ELR (cell line): ENCODE results near the gene IRF2BPL.

Experiments used
- DNase-seq: peaks from one replicate; pipeline ENCODE4 v3.0.0-alpha.2; 2015; ENCODE audit warnings: low read depth

IRF2BPL gene

DNA sequence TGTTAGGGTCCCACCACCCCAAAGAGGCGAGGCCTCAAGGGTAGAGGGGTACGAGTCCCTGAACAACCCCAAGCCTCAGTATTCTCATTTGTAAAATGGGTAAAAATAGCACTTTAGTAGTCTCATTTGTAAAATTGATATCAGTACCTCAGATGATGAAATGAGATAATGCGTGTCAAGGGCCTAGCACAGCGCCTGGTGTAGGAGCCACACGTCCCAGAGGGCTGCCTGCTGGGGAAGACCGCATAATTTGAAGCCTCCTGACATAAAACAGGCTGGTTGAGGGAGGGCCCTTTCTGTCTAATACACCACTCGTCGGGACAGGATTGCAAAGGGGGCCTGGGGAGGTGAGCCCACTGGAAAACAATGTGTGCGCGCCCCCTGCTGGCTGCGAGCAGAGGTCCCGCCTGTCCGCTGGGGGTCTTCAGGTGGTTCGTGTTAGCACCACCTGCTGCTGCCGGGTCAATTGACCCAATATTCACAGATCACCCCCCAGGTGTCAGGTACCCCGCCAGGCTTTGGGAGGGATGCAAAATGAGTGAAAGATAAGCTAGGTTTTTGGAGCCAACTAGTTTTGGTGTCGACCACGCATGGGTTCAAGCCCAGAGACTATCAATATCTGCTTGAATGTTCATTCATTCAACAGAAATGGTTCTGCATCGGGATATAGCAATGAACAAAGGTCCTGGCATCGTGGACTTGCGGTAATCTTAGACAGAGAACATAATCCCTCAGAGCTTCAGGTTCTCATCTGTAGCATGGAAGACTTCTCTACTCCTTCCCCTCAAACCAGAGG lies 24.7 kb upstream of the IRF2BPL start:
- DNase-seq: peak; percentile 77

DNA sequence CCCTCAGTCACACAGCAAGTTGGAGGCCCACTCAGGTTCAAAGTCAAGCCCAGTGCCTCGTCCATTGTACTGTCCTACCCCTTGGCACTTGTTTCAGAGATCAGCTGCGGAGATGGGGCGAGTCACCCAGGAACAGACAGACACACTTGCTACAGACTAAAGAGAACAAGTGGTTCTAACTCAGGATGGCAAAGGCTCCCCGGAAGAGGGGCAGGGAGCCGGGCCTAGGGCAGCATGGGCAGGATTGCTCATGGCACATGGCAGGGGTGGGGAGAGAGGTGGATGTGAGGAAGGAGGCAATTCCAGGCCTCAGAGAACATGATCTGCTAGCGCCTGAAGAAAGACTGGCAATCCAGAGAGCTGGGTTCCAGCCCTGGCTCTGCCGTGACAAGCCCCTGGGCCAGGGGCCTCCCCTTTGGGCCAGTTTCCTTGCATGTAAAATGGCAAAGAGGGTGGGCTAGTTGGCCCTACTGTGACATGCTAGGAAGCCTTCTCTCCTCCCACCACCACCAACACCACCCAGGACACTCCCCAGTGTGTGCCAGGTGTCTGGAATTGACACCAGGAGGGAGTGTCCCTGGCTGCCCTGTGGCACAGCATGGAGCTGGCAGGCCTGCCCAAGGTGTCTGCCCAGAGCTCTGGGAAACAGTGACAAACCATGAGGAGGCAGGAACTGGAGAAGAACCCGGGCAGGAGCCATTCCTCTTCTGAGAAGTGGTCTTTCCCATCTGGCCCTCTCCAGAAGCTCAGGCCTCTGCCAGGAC lies 24.0 kb upstream of the IRF2BPL start:
- DNase-seq: no peak

DNA sequence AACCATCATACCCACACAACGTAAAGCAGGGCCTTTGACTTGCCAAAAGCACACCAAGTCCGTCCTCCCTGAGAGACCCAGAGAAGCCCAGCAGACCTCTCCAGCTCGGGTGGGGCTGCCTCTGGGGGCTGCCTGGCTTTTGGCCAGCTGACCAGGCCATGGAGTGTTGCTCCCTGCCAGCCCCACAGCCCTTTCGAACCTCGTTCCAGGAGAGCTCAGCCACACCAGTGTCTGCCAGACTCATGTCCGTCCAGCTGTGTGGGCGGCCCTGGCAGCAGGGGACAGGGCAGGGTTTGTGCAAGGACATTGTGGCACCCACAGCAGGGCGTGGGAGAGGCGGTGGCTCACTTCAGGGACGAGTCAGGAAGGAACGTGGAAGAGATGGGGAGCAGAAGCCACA lies 22.6 kb upstream of the IRF2BPL start:
- no peak for DNase-seq

DNA sequence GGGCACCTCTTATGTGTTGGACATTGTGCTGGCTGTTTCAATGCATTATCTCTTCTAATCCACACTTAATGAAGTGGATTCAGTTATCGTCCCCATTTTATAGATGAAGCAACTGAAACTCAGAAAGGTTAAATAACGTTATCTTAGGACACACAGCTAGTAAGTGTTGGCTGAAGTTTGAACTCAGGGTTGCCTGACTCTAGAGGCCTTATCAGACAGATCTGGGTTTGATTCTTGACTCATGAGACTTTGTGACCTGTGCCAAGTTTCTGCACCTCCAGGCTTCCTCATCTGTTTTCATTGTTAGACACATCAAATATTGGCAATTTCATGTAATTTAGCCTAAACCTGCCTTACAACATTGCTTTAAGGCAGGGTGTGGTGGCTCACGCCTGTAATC lies 18.2 kb upstream of the IRF2BPL start:
- DNase-seq: peak; percentile 57

DNA sequence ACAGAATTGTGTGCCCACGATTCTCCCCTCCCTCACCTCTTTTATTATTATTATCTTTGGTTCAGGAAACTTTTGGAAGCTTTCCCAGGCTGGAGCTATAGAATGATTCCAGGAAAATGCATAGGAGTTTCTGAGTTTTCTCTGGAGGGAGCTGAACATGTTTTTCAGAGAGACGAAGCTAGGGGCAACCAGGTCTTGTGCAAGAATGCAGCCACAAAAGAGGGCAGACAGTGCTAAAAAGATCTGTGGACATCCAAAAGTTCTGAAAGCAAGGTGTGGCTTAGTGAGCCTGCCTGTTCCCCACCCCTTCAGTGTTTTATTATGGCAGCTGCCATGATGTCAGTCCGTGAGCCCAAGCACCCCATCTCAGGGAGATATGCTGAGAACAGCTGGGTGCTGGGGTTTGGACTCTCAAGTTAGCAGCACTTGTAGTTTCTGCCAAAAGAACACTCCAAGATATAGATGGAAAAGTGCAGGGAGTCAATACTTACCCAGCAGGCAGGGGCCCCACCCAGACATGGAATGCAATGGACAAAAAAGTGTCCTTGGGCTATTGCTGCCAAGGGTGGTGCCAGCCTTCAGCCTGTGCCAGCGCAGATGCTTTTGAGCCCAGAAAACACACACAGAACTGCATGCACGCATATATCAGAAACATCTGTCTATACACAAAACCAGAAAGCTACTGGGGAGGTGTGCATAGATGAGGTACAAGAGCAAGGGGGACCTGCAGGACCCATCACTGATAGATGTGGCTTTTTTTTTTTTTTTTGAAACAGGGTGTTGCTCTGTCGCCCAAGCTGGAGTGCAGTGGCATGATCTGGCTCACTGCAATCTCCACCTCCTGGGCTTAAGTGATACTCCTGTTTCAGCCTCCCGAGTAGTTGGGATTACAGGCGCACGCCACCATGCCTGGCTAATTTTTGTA lies 17.0 kb upstream of the IRF2BPL start:
- no peak for DNase-seq

DNA sequence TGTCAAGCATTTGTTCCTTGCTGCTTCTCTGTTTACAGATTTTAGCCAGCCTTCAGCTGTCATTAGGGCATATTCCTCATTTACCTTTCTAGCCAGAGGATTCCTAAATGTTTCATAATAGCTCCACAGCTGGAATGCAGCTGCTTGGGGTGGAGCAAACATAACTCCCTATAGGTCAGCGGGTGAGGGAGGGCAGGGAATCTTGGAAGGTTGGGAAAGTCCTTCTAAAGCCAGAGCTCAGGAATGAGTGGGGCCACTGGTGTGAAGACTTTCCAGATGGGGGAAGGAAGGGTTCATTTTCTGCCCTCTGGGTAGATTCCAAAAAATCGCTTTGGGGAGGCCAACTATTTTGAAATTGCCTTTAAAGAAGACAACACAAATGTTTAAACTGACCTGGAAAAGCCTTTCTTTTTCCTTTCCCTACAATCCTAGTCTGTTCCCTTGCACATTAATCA lies 16.3 kb upstream of the IRF2BPL start:
- DNase-seq: no peak

DNA sequence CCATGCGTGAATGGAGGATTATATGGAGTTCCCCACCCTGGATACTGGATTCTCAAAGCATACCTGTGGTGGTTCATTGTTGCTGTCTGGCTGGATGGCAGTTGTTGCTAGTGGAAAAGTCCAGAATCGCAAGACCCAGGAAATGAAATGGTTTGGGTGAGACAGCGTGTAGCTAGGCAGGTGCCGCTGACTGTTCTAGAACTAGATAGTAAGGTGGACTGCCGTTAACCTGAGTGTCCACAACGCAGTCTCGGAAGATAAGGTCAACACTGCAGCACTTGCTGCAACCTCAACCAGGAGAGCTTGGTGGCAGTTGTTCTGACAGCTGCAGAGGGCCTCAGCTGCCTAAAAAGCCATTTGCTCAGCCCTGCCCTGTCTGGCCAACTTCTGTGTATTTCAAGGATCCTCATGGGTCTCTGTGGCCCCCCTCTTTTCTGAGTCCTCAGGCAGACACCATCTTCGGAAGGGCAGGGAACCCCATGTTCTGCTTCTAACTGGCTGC lies 15.5 kb upstream of the IRF2BPL start:
- DNase-seq: no peak

DNA sequence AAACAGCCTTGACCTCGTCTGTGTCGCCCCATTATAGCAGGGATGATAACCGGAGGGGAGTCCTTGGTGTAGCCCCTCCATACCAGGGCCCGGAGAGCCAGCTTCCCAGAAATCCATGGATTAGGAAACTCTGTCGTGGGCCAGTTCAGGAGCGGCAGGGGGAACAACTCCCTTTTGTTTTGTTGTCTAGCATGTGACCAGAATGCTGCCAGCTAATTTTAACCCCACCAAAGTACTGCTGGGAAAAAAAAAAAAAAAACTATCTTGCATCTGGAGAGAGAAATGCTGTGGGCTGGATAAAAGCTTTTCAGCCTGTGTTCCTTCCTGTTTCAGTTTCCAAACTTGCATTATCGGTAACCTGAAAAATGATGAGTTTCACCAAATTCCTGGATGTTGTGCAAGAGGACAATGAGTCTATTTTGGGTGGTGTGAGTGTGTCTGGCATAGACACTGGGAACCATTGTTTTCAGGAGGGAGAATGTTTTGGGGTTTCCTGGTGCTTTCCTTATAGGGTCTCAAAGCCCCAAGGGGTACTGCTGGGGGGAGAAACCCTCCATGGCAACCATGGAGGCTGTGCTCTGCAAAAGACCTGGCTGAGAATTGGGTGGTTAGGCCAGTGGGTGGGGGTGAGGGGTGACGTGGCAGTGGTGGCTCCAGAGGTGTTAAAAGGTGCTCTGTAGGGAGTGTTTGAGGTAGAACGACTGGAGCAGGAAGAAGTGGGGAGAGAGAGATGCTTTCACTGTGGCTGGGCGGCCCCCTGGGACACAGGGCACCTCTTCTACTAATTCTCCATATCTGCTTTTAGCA lies 14.9 kb upstream of the IRF2BPL start:
- DNase-seq: peak; percentile 85

DNA sequence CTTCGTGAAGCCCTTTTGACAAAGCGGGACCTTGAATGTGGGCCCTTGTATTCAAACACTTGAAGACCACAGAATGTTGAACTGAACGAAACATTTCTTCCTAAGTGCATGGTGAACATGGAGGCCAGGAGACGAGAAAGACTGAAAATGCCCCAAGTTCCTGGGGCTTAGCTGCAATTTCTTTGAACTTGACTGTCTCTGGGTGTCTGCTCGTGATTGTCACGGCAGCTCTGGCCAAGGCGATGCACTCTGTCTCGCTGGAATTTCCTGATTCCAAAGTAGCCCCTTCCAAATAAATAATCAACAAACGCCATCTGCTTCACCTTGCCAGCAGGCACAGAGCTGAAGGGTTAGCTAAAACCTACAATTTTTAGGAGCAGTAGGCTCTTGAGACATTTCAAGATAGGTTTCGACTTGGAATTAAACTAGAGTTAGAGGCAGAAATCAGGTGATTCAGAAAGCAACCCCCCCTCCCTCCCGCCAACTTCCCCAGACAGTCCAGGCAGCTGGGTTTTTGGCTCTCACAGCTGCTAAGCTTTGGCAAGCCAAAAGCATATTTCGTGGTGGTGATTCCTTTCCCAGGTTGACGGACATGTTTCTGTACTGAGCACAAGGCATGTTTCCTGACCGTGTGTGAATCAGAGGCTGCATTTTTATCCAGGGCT lies 13.5 kb upstream of the IRF2BPL start:
- peak; percentile 67 for DNase-seq

DNA sequence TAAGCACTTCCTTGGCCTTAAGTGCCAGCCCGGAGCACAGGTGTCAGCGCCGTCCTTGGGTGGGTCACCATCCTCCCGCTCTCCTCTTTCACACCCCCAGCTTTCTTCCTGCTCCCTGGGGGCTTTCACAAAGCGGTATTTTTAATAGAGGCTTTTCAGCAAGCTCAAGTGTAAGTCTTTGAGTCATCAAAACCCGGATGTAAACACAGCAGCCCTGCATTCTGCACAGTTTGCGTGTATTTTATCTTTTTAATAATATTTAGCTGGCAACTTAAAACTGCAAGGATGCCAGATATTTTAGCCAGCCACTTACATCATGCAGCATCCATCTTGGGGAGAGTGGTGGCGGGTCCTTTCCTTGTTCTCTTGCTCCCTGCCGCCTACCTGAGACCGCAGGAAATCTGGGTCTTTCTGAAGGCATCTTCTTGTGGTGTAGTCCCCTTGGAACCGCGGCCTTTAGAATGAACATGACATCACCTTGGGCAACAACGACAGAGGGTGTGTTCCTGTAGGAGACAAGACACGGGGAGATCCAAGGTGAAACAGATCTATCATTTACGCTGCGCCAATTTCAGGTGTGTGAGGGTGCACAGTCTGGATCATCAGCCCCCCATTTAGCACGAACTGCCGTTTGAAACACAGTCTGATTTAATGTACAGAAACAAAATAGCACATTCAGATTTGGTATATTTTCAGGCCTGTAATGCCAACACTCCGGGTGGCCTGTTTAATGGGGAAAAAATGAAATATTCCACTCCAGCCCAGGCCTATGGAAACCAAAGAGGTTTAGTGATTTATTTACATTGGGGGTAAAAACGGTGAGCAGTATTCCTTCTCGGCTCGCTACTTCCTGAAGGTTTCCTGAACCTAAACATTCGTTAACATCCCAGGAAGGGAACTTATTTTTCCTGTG lies 12.5 kb upstream of the IRF2BPL start:
- DNase-seq: peak; percentile 89

DNA sequence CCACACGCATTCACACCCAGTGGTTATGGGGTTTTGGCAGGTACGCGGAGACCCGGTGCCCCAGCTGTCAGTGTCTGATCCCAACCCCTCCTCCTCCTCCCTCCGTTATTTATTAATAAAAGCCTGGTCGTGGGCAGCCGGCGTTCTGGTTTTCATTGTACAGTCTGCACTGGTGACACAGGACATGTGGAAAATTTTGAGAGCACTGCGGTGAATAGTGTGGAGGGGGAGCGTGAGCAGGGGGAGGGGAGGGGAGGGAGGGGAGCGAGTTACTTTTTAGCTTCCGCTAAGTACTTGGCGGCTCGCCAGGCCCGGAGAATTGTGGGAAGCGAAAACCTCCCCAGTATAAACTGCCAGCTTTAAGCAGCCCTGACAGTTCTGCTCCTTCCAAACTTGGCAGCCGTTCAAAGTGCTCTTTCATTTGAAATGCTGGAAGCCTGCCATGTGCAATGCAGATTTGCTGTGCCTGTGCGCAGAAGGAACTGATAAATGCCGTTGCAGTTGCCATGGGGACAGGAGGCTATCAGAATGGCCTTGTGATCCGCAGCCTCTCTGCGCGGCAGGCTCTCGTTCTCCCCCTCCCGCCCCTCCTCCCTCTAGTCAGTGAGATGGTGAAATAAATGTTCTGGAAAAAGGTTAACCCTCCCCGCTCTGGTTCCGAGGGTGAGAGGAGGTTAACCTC lies 11.7 kb upstream of the IRF2BPL start:
- DNase-seq: peak; percentile 95

DNA sequence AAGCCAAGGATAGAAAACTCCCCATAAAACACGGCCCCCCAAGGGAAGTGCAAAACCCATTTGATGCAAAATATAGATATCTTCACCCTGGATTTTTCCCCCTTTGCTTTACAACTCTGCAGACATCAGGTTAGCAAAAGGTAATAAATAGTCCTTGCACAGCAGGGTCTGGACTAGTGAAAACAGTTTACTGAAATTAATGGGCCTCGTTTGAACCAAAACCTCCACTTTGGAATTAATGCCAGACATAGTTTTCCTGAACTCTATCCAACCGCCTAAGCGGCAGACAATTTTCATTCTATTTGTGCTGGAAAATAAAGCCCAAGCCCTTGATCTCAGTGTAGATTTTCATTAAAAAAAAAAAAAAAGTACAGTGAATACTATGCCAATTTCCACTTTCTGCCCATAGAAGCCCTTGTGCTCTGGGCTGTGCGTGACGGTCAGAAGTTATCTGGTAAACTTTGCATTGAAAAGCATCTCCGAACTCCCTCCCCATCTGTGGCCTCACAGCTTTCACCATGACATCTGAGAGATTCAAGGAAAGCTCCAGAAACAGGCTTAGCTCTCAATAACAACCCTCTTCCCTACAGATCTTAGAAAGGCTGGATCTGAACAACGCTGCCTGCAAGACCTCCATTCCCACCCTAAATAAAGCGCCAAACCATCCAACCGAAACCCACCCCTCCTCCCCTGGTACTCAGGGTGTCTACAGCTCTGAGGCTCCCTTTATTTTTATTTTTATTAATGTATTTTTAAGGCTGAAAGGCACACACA lies 11.0 kb upstream of the IRF2BPL start:
- peak; percentile 51 for DNase-seq

DNA sequence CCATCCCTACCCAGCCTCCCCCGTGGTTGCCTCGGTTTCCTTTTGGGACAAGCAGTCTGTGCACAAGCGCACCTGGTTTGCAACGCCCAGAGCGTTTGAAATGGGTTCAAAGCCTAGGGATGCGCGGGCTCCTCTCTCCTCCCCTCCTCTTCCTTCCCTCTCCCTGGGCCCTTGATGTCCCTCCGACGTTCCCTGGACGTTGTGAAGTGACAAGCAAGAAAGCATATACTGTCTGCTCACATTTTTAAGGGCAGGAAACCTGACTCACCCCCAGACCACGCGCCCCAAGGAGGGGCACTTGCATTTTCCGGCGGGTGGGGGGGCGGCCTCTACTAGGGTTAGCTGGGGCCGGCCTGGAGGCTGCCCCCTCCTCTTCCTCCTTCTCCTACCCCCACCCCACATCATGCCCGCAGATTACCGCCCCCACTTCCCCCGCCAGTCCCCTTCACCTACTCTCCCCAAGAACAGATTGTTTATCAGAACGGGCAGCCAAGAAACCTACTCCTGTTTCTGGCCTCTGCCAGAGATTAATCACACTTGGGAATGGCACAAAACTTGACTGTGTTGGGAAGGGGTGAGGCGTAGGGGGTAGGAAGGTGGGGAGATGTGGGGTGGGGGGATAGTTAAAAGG lies 9.5 kb upstream of the IRF2BPL start:
- peak; percentile 77 for DNase-seq

DNA sequence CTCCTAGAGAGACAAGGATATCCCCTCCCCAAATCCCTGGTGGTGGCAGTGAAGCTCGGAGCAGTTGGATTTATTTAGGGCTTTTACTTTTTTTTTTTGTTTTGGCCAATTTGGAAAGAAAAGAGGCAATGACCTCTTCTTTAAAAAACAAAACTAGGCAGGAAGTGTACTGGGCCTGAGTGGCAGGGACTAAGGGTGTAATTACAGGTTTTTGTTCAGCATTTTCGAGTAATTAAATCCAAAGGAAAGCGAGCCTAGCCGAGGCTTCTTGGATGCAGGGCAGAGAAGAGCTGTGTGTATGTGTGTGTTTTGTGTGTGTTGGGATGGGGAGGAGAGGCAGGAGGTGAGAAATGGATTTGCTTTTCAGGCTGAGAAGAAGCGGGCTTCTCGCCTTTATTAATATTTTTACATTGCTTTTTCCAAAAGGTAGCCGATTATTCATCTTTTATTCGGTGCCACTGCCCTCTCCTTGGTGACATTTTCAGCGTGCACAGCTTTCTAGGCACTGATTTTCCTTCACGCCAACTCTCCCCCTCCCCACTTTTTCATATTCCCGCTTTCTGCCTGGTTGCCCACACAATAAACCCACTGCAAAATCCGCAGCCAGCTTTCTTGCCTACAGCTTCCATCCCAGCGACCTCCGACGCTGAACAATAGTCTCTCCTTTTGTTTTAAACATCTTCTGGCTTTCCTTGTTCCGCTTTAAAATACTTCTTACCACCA lies 8.9 kb upstream of the IRF2BPL start:
- no peak for DNase-seq

DNA sequence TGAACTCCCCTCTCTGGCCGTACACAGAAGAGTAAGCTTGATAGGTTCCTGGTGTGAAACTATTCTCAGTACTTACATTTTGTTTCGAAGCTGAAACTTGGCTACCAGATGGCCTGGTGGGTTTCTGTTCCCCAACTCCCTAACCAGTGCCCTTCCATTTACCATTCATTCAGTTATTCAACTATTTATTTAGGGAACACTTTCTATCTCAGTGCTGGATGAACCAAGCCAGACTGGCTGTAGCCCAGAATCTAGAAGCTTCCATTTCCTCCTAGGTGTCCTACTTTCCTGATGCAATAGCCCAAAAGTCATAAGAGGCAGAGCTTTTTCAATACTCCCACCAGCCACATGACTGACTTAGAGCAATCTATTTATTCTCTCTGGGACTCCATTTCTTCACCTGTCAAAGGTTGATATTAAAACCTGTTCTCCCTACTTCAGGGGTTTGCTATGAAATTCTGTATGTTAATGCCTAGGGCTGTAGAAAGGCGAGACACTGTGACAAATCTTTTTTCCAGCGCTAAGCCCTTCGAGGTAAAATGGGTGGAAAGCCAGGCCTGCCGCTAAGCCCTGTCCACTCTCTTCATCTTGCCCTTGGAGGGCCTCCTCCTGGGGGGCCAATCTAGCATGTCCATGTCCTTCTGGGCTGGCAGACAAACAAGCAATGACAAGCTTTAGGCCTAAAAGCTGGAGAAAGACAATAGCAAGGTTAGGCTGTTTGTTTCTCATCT lies 8.1 kb upstream of the IRF2BPL start:
- no peak for DNase-seq

DNA sequence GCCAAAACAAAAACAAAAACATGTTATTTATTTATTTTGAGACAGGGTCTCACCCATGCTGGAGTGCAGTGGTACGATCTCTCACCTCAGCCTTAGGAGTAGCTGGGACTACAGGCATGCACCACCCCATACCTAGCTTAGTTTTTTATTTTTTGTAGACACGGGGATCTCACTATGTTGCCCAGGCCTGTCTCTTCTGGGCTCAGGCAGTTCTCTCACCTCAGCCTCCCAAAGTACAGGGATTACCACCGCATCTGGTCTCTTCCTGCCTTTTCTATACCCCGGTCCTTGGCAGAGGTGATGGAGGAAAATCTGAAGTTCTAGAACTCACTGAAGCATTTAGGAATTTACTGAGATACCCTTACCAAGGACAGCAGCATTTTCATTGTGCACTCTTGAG lies 6.8 kb upstream of the IRF2BPL start:
- no peak for DNase-seq
